ENCODE data around the gene GRK6. TPM values are rescaled to one million over a fixed set of nuclear protein-coding genes. Genes with fewer than 3 reads are reported as not detected.

GRK6 gene
- total and polyA plus RNA-seq, 2 of the 4 experiments (the other 2 are of a cell fraction) = 25.3 to 30.1 TPM

- TF ChIP-seq CTCF (conservative IDR thresholded peaks at IDR 0.05; ENCODE audit: low read depth, low read length) = no peak
- TF ChIP-seq RFX5 (IDR thresholded peaks at IDR 0.05; ENCODE audit: low read depth, low read length) = no peak
- TF ChIP-seq MAFK (IDR thresholded peaks at IDR 0.05; ENCODE audit: low read depth, low read length) = no peak
- no peak for TF ChIP-seq CEBPB (IDR thresholded peaks at IDR 0.05; ENCODE audit: low read depth, low read length)
- no peak for TF ChIP-seq BHLHE40 (IDR thresholded peaks at IDR 0.05; ENCODE audit: low read depth, low read length)
Observed at GRCh38 chr5:177393206-177393765, 33.2 kb upstream of the GRK6 start (continued).
